LNCaP clone FGC (cell line): ENCODE data around the gene RNF145.

Experiments
- DNase-seq: peaks from one replicate; pipeline ENCODE4 v3.0.0-alpha.2; 2011; ENCODE audit warnings: low read depth
- H3K4me3 ChIP-seq: 2 replicates; pipeline ENCODE4 v1.5.1; 2011; ENCODE audit warnings: mild to moderate bottlenecking, low read depth, low read length, control low read depth
- TF ChIP-seq, protein P1 (sequence below): IDR thresholded peaks from 2 replicates; pipeline ENCODE4 v1.5.1; 2012; ENCODE audit warnings: mild to moderate bottlenecking; ENCODE audit not compliant: control insufficient read depth, insufficient read depth; ENCODE audit errors: extremely low read depth

The RNF145 gene

DNA sequence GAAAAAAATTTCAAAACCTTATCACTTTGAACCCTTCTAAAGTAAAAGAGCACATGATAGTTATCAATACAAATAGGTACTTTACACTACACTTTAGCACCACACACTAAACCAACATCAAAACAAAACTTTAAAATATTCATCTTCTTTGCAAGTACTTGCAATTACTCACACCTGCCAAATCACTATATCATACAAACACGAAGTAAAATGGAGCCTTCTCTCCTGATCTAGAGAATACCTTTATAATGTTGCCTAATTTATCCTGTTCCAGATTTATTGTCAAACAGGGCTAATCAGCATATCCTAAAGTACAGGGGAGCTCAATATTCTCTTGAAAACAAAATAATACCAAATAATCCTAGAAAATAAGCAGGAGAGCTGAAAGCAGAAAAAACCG, 3.0 kb downstream of the RNF145 start:
- DNase-seq = no peak
- TF ChIP-seq, protein P1, sequence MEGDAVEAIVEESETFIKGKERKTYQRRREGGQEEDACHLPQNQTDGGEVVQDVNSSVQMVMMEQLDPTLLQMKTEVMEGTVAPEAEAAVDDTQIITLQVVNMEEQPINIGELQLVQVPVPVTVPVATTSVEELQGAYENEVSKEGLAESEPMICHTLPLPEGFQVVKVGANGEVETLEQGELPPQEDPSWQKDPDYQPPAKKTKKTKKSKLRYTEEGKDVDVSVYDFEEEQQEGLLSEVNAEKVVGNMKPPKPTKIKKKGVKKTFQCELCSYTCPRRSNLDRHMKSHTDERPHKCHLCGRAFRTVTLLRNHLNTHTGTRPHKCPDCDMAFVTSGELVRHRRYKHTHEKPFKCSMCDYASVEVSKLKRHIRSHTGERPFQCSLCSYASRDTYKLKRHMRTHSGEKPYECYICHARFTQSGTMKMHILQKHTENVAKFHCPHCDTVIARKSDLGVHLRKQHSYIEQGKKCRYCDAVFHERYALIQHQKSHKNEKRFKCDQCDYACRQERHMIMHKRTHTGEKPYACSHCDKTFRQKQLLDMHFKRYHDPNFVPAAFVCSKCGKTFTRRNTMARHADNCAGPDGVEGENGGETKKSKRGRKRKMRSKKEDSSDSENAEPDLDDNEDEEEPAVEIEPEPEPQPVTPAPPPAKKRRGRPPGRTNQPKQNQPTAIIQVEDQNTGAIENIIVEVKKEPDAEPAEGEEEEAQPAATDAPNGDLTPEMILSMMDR = no peak
- no peak overlapping the region for H3K4me3 ChIP-seq

- TF ChIP-seq, protein P1 = no peak
- DNase-seq = no peak
- no peak overlapping the region for H3K4me3 ChIP-seq
These were observed 6.0 kb downstream of the RNF145 start for GRCh38 chr5:159203351-159203750.

- H3K4me3 ChIP-seq = no peak overlapping the region
- DNase-seq = no peak
- TF ChIP-seq, protein P1 = no peak
These were observed 7.2 kb downstream of the RNF145 start for GRCh38 chr5:159202151-159202550.

GRCh38 chr5:159199780-159200179, 9.6 kb downstream of the RNF145 start:
- TF ChIP-seq, protein P1 = no peak
- no peak overlapping the region for H3K4me3 ChIP-seq
- no peak for DNase-seq

- no peak for DNase-seq
- TF ChIP-seq, protein P1 = no peak
- H3K4me3 ChIP-seq = no peak overlapping the region
These were observed 10.1 kb downstream of the RNF145 start for GRCh38 chr5:159199225-159199624.

GRCh38 chr5:159198063-159199036, 11.0 kb downstream of the RNF145 start:
- DNase-seq = no peak
- H3K4me3 ChIP-seq = no peak overlapping the region
- TF ChIP-seq, protein P1 = no peak

- TF ChIP-seq, protein P1 = no peak
- DNase-seq = no peak
- no peak overlapping the region for H3K4me3 ChIP-seq
These were observed 13.6 kb downstream of the RNF145 start for GRCh38 chr5:159195775-159196174.
